LNCaP clone FGC (cell line): ENCODE measurements around the gene RAB2B.
A peak's percentile ranks its signal among the peaks of the same experiment; 100 is the strongest.

Experiments used
- DNase-seq: peaks from one replicate; pipeline ENCODE4 v3.0.0-alpha.2; 2011; ENCODE audit warnings: low read depth
- H3K4me3 ChIP-seq: 2 replicates; pipeline ENCODE4 v1.5.1; 2011; ENCODE audit warnings: mild to moderate bottlenecking, low read depth, low read length, control low read depth
- TF ChIP-seq, protein P1 (sequence below): IDR thresholded peaks from 2 replicates; pipeline ENCODE4 v1.5.1; 2012; ENCODE audit warnings: mild to moderate bottlenecking; ENCODE audit not compliant: control insufficient read depth, insufficient read depth; ENCODE audit errors: extremely low read depth

Gene RAB2B

DNA sequence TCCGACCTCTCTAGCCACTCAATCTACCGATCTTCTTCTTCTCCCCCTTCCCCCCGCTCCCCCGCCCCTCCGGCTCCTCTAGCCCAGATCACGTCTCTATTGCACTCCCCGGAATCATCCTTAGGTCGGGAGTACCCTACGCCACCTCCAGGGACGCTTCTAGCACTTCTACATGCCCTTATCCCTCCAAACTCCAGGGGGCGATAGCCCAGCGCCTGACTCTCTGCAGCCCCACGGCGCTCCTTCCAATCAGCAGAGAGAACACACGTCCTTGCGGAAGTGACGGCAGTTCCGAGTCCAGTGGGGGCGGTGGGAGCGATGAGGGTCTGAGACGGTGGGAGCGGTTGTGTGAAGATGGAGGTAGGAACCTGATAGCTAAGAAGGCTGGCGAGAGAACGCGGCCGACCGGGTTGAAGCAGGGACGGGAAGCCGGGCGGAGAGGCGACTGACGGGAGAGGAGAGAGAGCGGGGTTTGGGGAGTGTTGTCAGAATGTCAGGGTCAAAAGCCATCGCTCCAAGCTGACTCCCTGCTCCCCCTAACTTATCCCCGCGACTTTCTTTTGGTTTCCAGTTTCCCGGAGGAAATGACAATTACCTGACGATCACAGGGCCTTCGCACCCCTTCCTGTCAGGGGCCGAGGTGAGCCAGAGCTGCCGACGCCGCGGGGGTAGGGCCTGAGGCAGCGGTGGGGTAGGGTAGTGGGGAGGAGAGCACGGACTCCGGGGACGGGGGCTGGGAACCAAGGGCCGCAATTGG lies at the start of gene RAB2B, which contains the start of gene TOX4:
Gene RAB2B, minus strand, starts transcription at position 35 of the 757 bp plus-strand sequence. CDS start 87 bp downstream, outside the sequence.
Gene TOX4, plus strand, starts transcription at position 271 of the 757 bp plus-strand sequence. Its CDS starts 84 bp downstream, at position 355.
- H3K4me3 ChIP-seq = peak within 1 kb of the TSS; percentile 98
- TF ChIP-seq, protein P1, sequence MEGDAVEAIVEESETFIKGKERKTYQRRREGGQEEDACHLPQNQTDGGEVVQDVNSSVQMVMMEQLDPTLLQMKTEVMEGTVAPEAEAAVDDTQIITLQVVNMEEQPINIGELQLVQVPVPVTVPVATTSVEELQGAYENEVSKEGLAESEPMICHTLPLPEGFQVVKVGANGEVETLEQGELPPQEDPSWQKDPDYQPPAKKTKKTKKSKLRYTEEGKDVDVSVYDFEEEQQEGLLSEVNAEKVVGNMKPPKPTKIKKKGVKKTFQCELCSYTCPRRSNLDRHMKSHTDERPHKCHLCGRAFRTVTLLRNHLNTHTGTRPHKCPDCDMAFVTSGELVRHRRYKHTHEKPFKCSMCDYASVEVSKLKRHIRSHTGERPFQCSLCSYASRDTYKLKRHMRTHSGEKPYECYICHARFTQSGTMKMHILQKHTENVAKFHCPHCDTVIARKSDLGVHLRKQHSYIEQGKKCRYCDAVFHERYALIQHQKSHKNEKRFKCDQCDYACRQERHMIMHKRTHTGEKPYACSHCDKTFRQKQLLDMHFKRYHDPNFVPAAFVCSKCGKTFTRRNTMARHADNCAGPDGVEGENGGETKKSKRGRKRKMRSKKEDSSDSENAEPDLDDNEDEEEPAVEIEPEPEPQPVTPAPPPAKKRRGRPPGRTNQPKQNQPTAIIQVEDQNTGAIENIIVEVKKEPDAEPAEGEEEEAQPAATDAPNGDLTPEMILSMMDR = peak; percentile 92
- peak; percentile 98 for DNase-seq

DNA sequence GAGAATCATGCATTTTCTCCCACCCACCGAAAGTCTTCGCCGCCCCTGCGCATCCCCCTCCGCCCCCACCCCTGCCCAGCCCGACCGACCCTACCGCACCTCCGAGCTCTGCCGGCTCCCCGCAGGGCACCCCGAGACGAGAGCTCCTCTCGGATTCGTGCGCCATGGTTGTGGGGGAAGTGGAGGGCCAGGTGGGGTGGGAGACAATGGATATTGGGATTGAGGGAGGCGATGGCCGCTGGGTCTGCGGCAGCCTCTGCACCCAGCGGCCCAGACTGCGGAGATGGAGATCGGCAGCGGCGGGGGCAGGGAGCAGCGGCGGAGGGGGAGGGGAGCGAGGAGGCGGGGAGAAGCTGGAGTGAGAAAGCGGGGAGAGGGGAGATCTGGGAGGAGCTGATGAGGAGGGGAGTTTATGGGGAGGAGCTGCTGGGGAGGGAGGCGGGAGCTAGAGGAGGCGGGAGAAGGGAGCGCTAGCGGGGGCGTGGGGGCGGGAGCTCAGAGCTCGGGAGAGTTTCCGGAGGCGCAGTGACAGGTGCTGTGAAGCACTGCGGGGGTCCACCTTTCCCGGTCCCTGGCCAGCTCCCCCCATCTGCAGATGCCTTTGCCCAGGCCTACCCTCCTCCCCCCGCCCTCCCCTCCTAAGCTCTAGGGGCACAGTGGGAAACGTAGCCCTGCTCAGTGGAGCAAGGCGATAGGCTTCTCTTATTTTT lies 49.4 kb upstream of the RAB2B start, which contains the start of gene SALL2:
Gene SALL2, minus strand, starts transcription at position 385 of the 710 bp plus-strand sequence. Its CDS starts 219 bp downstream, at position 166.
- peak within 1 kb of the TSS; percentile 65 for H3K4me3 ChIP-seq
- no peak for DNase-seq
- TF ChIP-seq, protein P1 = no peak

DNA sequence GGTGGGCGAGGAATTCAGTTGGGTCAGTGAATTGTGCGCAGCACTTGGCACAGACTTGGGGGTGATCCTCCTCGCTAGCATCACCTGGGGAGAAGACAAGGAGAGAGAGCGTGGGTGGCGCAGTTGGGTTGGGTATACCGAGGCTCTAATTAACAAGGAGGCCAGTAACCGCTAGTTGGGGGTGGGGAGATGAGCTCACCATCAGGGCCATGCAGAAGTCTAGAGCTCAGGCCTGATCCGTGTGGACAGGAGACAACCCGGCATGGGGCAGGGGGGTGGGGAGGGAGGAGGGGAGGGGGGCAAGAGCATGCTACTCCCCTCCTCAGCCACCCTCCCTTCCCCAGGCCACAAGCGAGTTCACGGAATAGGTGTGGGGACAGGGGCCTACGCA lies 48.8 kb upstream of the RAB2B start:
- H3K4me3 ChIP-seq = peak overlapping the region; percentile 65
- TF ChIP-seq, protein P1 = no peak
- no peak for DNase-seq

DNA sequence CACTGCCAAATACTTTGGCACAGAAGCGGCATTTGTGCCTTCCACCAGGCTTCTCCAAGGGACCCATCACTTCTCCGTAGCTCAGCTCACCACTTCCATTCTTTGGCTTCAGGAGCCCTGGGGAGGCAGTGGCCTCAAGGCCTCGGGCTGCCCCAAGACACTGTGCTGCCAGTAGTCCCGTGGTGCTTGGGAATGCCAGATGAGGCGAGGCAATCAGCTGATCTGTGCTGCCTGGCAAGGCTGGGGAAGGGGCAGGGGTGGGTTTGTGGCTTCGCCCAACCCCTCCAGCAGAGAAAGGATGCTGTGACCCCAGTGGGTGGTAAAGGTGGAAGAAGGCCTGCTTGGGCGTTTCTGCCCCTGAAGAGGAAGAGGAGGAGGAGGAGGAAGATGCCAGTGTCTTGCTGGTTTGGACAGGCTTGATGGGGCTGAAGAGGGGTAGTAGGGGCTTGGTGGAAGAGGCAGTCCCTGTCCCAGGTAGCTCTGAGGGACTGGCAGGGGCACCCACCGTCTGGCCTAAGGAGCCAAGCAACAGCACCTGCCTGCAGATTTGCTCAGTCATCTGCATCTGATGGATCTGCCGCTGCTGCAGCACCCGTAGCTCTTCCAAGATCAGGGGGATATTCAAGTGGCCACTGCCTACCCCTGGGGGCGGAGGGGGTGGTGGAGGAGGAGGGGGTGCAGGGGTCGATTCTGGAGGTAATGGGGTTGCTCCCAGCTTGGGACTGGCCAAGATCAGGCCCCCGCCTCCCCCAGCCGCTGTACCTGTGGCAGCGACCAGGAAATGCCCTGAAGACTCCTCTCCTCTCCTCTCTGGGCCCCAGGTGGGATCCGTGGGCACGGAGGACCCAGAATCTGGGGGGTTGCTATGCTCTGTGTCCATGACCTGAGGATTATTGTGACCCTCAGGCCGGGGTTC lies 48.1 kb upstream of the RAB2B start:
- H3K4me3 ChIP-seq = peak overlapping the region; percentile 65
- no peak for DNase-seq
- TF ChIP-seq, protein P1 = no peak

DNA sequence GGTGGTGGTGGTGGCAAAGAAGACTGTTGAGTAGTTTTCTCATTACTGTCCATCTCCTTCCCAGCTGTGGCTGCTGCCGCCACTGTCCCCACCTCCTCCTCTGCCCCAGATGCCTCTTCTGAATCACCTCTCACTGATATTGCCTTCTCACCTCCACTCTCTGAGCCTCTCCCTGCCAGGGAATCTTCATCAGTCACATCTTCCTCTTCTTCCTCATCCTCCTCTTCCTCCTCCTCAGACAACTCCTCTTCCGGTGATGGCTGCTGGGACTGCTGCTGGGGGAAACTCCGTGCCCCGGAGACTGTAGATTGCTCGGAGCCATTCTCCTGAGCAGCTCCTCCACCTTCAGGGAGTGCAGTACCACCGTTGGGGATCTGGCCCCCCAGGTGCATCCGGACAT lies 46.4 kb upstream of the RAB2B start:
- TF ChIP-seq, protein P1 = no peak
- H3K4me3 ChIP-seq = no peak overlapping the region

DNA sequence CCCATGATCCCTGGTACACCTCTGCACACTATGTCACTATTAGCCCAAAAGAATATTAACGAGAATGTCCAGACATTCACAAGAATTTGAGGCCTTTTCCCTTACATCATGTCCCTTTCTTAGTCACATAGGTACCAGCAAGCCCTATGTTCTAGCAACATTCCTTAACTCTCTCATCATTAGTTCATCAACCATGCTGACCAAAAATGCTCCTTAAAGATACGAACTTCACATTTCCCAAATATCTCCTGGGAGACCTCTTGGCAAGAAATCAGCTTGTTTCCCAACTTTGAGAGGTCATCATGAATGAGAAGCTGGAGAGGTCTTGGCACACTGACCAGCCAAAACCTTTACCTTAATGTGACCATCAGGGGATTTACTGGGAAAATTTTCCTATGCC lies 44.7 kb upstream of the RAB2B start:
- DNase-seq = no peak
- TF ChIP-seq, protein P1 = no peak
- no peak overlapping the region for H3K4me3 ChIP-seq

More for the DNA sequence above, 46.4 kb upstream of the RAB2B start:
- DNase-seq = no peak
